Brain microvascular endothelial cell (primary cell): ENCODE measurements around the gene PLPP2.

ENCODE experiments used
- DNase-seq: peaks from one replicate; pipeline ENCODE4 v3.0.0-alpha.2; 2020
- H3K27ac ChIP-seq: fragments of 250-450 bp; sonication (Bioruptor Pico); 2 replicates; pipeline ENCODE4 v1.5.1; 2020; ENCODE audit warnings: mild to moderate bottlenecking, moderate library complexity
- H3K27me3 ChIP-seq: fragments of 250-450 bp; sonication (Bioruptor Pico); replicated peaks from 2 replicates; pipeline ENCODE4 v1.5.1; 2020; ENCODE audit warnings: mild to moderate bottlenecking
- H3K36me3 ChIP-seq: fragments of 250-450 bp; sonication (Bioruptor Pico); replicated peaks from 2 replicates; pipeline ENCODE4 v1.5.1; 2020; ENCODE audit warnings: mild to moderate bottlenecking
- H3K4me3 ChIP-seq: 2 replicates; pipeline ENCODE4 v1.5.1; 2011; ENCODE audit warnings: low read depth, mild to moderate bottlenecking, control low read depth, low read length, moderate library complexity
- CTCF ChIP-seq: IDR thresholded peaks from 2 replicates; pipeline ENCODE4 v1.5.1; 2011; ENCODE audit warnings: low read depth, mild to moderate bottlenecking, moderate library complexity, low read length, control low read depth, inconsistent platforms; ENCODE audit errors: missing control alignments
- in situ Hi-C: cut with HindIII; loops from 2 replicates; pipeline ENCODE4 v1.10.0; 2017; ENCODE audit warnings: low sequenced_read_pairs, low pct_ligation_motif_present

PLPP2 gene

GRCh38 chr19:328025-328505 is 36.9 kb upstream of the PLPP2 start:
- Histone ChIP-seq H3K4me3 (no peak overlapping the region), H3K36me3 (peaks cover 67% of the 10 kb centered on the region), H3K27me3 (no peaks in the 10 kb centered on the region), H3K27ac (no peak overlapping the region)
- DNase-seq: no peak
- in situ Hi-C loops: no loop called here
- no peak for TF ChIP-seq CTCF

- H3K36me3 ChIP-seq: peaks cover 73% of the 10 kb centered on the region
- H3K27ac ChIP-seq: no peak overlapping the region
- in situ Hi-C loops: no loop called here
These were observed 36.3 kb upstream of the PLPP2 start for GRCh38 chr19:327291-328024.

GRCh38 chr19:326871-327270 is 35.7 kb upstream of the PLPP2 start:
- in situ Hi-C loops: no loop called here
- no peak overlapping the region for H3K27ac ChIP-seq
- peaks cover 79% of the 10 kb centered on the region for H3K36me3 ChIP-seq
- no peaks in the 10 kb centered on the region for H3K27me3 ChIP-seq
- no peak overlapping the region for H3K4me3 ChIP-seq
- DNase-seq: no peak
- TF ChIP-seq CTCF: no peak

More at GRCh38 chr19:327291-328024, 36.3 kb upstream of the PLPP2 start:
- no peak for TF ChIP-seq CTCF
- Histone ChIP-seq H3K27me3 (no peaks in the 10 kb centered on the region), H3K4me3 (no peak overlapping the region)
- no peak for DNase-seq

GRCh38 chr19:325937-326565 is 34.8 kb upstream of the PLPP2 start:
- H3K36me3 ChIP-seq: peaks cover 82% of the 10 kb centered on the region

GRCh38 chr19:325173-325936 is 34.2 kb upstream of the PLPP2 start:
- Histone ChIP-seq H3K4me3 (no peak overlapping the region), H3K36me3 (peaks cover 83% of the 10 kb centered on the region), H3K27ac (no peak overlapping the region), H3K27me3 (no peaks in the 10 kb centered on the region)
- TF ChIP-seq CTCF: no peak
- in situ Hi-C loops: no loop called here
- no peak for DNase-seq

More at GRCh38 chr19:325937-326565, 34.8 kb upstream of the PLPP2 start:
- no peak overlapping the region for H3K4me3 ChIP-seq
- no peak for DNase-seq
- in situ Hi-C loops: no loop called here
- no peak for TF ChIP-seq CTCF
- H3K27me3 ChIP-seq: no peaks in the 10 kb centered on the region
- no peak overlapping the region for H3K27ac ChIP-seq
